Parathyroid adenoma (tissue), 2 donors: ENCODE measurements around the gene PTPN14.
A peak's percentile ranks its signal among the peaks of the same experiment; 100 is the strongest.

Source experiments
- H2AFZ ChIP-seq: fragments of 300-600 bp; sonication (generic); one replicate; pipeline ENCODE4 v1.7.0; 2017; ENCODE audit warnings: antibody characterized with exemption, mild to moderate bottlenecking
- H3K27ac ChIP-seq: fragments of 300-600 bp; sonication (generic); one replicate; pipeline ENCODE4 v1.7.0; 2017
- H3K27me3 ChIP-seq: fragments of 300-600 bp; sonication (generic); one replicate; pipeline ENCODE4 v1.7.0; 2017; ENCODE audit warnings: low read length; ENCODE audit not compliant: control insufficient read depth, insufficient read depth
- H3K36me3 ChIP-seq: fragments of 300-600 bp; sonication (generic); one replicate; pipeline ENCODE4 v1.7.0; 2017; ENCODE audit warnings: low read length; ENCODE audit not compliant: control insufficient read depth, insufficient read depth
- H3K4me1 ChIP-seq: fragments of 300-600 bp; sonication (generic); one replicate; pipeline ENCODE4 v1.7.0; 2017; ENCODE audit warnings: control low read depth
- H3K4me2 ChIP-seq: fragments of 300-600 bp; sonication (generic); one replicate; pipeline ENCODE4 v1.7.0; 2017; ENCODE audit warnings: low read length
- H3K4me3 ChIP-seq: fragments of 300-600 bp; sonication (generic); one replicate; pipeline ENCODE4 v1.7.0; 2017; ENCODE audit warnings: low read depth, low read length
- H3K79me2 ChIP-seq: fragments of 300-600 bp; sonication (generic); one replicate; pipeline ENCODE4 v1.7.0; 2017; ENCODE audit warnings: control low read depth
- H3K9ac ChIP-seq: fragments of 300-600 bp; sonication (generic); one replicate; pipeline ENCODE4 v1.7.0; 2017; ENCODE audit warnings: mild to moderate bottlenecking
- H3K9me3 ChIP-seq: fragments of 300-600 bp; sonication (generic); one replicate; pipeline ENCODE4 v1.7.0; 2017; ENCODE audit warnings: low read length; ENCODE audit not compliant: control insufficient read depth
- TF ChIP-seq, protein P1 (sequence below): fragments of 300-600 bp; sonication (generic); IDR thresholded peaks from one replicate; pipeline ENCODE4 v1.7.0; 2017; ENCODE audit warnings: antibody characterized with exemption, mild to moderate bottlenecking
- donor health status: primary hyperparathyroidism.

PTPN14 gene

DNA sequence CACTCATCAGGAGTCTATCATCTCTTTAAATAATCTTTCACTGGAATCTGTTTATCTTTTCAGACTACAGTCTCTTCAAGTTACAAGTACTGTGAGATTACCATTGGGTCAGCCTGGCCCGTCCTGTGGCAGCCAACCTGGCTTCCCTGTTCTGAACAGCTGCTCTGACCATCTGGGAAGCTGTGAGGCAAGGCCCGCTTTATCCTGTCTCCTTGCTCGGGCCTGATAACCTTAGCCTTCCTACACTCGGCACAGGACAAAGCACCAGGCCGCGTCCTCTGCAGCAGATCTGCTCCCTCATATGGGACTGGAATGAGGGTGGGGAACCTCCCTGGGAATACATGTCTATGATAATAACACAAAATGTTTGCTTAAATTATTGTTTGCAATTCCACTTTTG, 113.3 kb downstream of the PTPN14 start:
- Histone ChIP-seq H3K36me3 (no peaks in the 10 kb centered on the region), H2AFZ (peak overlapping the region; percentile 46), H3K9me3 (no peaks in the 10 kb centered on the region), H3K27ac (no peak overlapping the region), H3K4me2 (no peak overlapping the region), H3K4me1 (peaks cover 7% of the 10 kb centered on the region), H3K27me3 (no peaks in the 10 kb centered on the region), H3K79me2 (no peaks in the 10 kb centered on the region), H3K9ac (no peak overlapping the region), H3K4me3 (no peak overlapping the region)
- TF ChIP-seq, protein P1, sequence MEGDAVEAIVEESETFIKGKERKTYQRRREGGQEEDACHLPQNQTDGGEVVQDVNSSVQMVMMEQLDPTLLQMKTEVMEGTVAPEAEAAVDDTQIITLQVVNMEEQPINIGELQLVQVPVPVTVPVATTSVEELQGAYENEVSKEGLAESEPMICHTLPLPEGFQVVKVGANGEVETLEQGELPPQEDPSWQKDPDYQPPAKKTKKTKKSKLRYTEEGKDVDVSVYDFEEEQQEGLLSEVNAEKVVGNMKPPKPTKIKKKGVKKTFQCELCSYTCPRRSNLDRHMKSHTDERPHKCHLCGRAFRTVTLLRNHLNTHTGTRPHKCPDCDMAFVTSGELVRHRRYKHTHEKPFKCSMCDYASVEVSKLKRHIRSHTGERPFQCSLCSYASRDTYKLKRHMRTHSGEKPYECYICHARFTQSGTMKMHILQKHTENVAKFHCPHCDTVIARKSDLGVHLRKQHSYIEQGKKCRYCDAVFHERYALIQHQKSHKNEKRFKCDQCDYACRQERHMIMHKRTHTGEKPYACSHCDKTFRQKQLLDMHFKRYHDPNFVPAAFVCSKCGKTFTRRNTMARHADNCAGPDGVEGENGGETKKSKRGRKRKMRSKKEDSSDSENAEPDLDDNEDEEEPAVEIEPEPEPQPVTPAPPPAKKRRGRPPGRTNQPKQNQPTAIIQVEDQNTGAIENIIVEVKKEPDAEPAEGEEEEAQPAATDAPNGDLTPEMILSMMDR: no peak

DNA sequence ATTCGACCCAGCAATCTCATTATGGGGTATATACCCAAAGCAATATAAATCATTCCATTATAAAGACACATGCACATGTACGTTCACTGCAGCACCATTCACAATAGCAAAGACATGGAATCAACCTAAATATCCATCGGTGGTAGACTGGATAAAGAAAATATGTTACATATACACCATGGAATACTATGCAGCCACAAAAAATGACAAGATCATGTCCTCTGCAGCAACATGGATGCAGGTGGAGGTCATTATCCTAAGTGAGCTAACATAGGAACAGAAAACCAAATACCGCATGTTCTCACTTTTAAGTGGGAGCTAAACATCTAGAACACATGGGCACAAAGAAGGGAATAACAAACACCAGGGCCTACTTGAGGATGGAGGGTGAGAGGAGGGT, 115.5 kb downstream of the PTPN14 start:
- H3K27me3 ChIP-seq: no peaks in the 10 kb centered on the region
- H3K9ac ChIP-seq: no peak overlapping the region
- no peak overlapping the region for H2AFZ ChIP-seq
- no peaks in the 10 kb centered on the region for H3K36me3 ChIP-seq
- peaks cover 7% of the 10 kb centered on the region for H3K4me1 ChIP-seq
- no peaks in the 10 kb centered on the region for H3K79me2 ChIP-seq
- TF ChIP-seq, protein P1: no peak
- no peak overlapping the region for H3K27ac ChIP-seq
- no peak overlapping the region for H3K4me2 ChIP-seq
- H3K4me3 ChIP-seq: no peak overlapping the region
- H3K9me3 ChIP-seq: no peaks in the 10 kb centered on the region

DNA sequence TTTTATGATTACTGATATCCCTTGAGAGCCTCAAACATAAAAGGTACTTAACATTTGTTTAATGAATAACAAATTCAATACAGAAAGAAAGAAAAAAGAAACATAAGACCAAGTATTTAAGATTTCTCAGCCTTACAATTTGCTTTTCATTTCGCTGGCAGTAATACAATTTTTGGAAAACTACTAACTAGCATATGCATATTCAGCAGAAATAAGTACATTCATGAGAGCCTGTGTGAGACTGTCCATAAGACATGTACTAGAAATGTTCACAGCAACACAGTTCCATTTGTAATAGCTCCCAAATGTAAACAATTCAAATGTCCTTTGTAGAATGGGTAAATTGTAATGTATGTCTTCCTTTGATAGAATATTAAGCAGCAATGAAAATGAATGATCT, 119.2 kb downstream of the PTPN14 start:
- TF ChIP-seq, protein P1: no peak
- H3K9me3 ChIP-seq: no peaks in the 10 kb centered on the region

DNA sequence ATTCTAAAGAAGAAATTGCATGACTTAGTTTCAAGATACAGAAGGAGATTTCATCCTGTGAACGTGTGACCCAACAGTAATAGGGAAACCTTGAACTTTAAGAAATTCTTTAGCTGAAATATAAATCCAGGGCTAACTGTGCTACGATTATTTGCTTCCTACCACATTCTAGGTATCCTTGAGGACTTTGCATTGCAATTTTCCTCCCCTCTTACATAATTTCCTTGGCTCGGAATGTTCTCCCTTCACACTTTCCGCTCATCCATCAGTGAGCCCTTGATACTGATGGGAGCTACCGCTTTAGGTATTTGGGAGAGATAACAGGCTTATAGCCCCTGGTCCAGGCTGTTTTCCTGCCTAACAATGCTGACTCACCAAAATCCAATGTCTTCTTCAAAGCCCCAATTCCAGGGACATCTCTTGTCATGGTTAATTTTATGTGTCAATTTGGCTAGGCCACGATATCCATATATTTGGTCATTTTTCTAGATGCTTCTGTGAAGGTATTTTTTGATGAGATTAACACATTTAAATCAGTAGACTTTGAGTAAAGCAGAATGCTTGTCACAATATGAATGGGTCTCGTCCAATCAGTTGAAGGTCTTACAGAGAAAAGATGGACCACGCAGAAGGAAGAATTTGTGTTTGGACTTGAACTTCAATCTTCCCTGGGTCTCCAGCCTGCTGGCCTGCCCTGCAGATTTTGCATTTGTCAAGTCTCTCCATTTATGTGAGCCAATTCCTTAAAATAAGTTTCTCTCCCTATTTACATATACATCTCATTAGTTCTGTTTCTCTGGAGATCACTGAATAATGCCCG, 121.2 kb downstream of the PTPN14 start:
- no peak overlapping the region for H2AFZ ChIP-seq
- H3K36me3 ChIP-seq: no peaks in the 10 kb centered on the region
- no peaks in the 10 kb centered on the region for H3K9me3 ChIP-seq
- H3K9ac ChIP-seq: no peak overlapping the region
- no peaks in the 10 kb centered on the region for H3K79me2 ChIP-seq
- H3K4me2 ChIP-seq: no peak overlapping the region
- H3K4me1 ChIP-seq: no peaks in the 10 kb centered on the region
- H3K27ac ChIP-seq: no peak overlapping the region
- TF ChIP-seq, protein P1: no peak
- H3K4me3 ChIP-seq: no peak overlapping the region
- H3K27me3 ChIP-seq: no peaks in the 10 kb centered on the region

More for the DNA sequence above, 119.2 kb downstream of the PTPN14 start:
- no peak overlapping the region for H3K4me2 ChIP-seq
- H3K4me1 ChIP-seq: no peaks in the 10 kb centered on the region
- H3K79me2 ChIP-seq: no peaks in the 10 kb centered on the region
- no peaks in the 10 kb centered on the region for H3K27me3 ChIP-seq
- no peak overlapping the region for H3K4me3 ChIP-seq
- H3K9ac ChIP-seq: no peak overlapping the region
- H3K36me3 ChIP-seq: no peaks in the 10 kb centered on the region
- H3K27ac ChIP-seq: no peak overlapping the region
- H2AFZ ChIP-seq: no peak overlapping the region

DNA sequence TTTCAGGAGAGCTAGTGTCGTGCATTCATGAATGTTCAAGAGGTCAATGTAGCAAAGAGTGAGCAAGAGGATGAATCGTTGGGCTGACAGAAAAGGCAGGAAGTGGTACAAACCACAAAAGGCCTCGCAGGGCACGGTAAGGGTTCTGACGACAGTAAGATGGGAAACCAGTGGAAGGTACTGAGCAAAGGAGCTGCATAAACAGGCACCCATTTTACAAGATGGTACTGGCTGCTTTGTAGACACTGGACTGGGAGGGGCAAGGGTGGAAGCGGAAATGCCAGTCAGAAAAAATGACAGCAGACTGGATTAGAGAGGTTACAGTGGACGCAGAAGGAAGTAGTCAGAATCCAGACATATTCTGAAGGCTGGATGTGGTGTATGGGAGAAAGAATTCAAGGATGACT, 123.5 kb downstream of the PTPN14 start:
- Histone ChIP-seq H3K79me2 (no peaks in the 10 kb centered on the region), H3K9ac (no peak overlapping the region), H3K4me1 (no peaks in the 10 kb centered on the region), H3K27ac (no peak overlapping the region), H3K27me3 (no peaks in the 10 kb centered on the region), H3K9me3 (no peaks in the 10 kb centered on the region), H3K4me3 (no peak overlapping the region), H3K4me2 (no peak overlapping the region), H3K36me3 (no peaks in the 10 kb centered on the region), H2AFZ (no peak overlapping the region)
- TF ChIP-seq, protein P1: no peak
